H1 (cell line): ENCODE data around the gene ATP11A. TPM values are rescaled to one million over a fixed set of nuclear protein-coding genes. Genes with fewer than 3 reads are reported as not detected.

ENCODE experiments used
- CTCF ChIA-PET: fragments of 300-600 bp; sonication (Branson Sonifier 250); formaldehyde crosslinking; loops from one replicate; lab custom pipeline; 2021; ENCODE audit not compliant: partially characterized antibody; lab: Charles Lee
- POLR2A ChIA-PET: fragments of 300-600 bp; sonication (Branson Sonifier 250); formaldehyde crosslinking; loops from one replicate; lab custom pipeline; 2021; ENCODE audit warnings: inconsistent platforms; ENCODE audit not compliant: partially characterized antibody; lab: Charles Lee
- DNase-seq, 2 experiments: peaks; one replicate each; pipeline versions ENCODE4 v3.0.0 to v3.0.0-alpha.2; 2010 to 2022; ENCODE audit warnings: low spot score in 2 of 2, low read depth in 1 of 2, mixed read lengths in 1 of 2
- FAIRE-seq: peaks from 2 replicates; lab custom pipeline; 2011; peaks lifted over from hg19 to GRCh38; lab: Jason Lieb, UNC
- H2AFZ ChIP-seq: 2 replicates; pipeline ENCODE4 v1.8.1; 2012; ENCODE audit warnings: low read length, inconsistent platforms
- H2AK5ac ChIP-seq: 2 replicates; pipeline ENCODE4 v1.6.1; 2013; ENCODE audit warnings: low read depth, low read length
- H2BK120ac ChIP-seq: replicated peaks from 2 replicates; pipeline ENCODE3; 2013; ENCODE audit warnings: low read depth, low read length, inconsistent platforms
- H2BK12ac ChIP-seq: 2 replicates; pipeline ENCODE4 v1.6.1; 2013; ENCODE audit warnings: low read depth, low read length
- H2BK15ac ChIP-seq: 2 replicates; pipeline ENCODE4 v1.6.1; 2013; ENCODE audit warnings: low read length
- H2BK20ac ChIP-seq: 2 replicates; pipeline ENCODE4 v1.6.1; 2013; ENCODE audit warnings: low read length
- H2BK5ac ChIP-seq: 2 replicates; pipeline ENCODE4 v1.6.1; 2013; ENCODE audit warnings: low read depth, low read length
- H3K14ac ChIP-seq: 2 replicates; pipeline ENCODE4 v1.6.1; 2013; ENCODE audit warnings: inconsistent platforms; ENCODE audit not compliant: insufficient read length
- H3K18ac ChIP-seq: 2 replicates; pipeline ENCODE4 v1.6.1; 2013; ENCODE audit warnings: low read length; ENCODE audit errors: extremely low read depth
- H3K23ac ChIP-seq: 2 replicates; pipeline ENCODE4 v1.6.1; 2013; ENCODE audit warnings: inconsistent platforms; ENCODE audit not compliant: insufficient read length
- H3K23me2 ChIP-seq: 2 replicates; pipeline ENCODE4 v1.6.1; 2013; ENCODE audit warnings: low read depth, low read length
- H3K27ac ChIP-seq: 2 replicates; pipeline ENCODE4 v1.6.1; 2011; ENCODE audit warnings: low read depth, low read length, inconsistent platforms
- H3K27me3 ChIP-seq, 4 experiments: replicated peaks in 1 of 4; 1 replicate in 1 of 4; 2 replicates in 3 of 4; pipeline versions ENCODE4 v1.6.1 to v1.8.1; 2011 to 2013; ENCODE audit warnings: low read length in 3 of 4, mild to moderate bottlenecking in 3 of 4, inconsistent platforms in 2 of 4, mixed read lengths in 2 of 4, moderate library complexity in 1 of 4; ENCODE audit not compliant: control insufficient read depth in 3 of 4, insufficient read depth in 3 of 4; ENCODE audit errors: extremely low read depth in 1 of 4
- H3K36me3 ChIP-seq, 4 experiments: 2 replicates each; pipeline versions ENCODE4 v1.6.1 to v1.8.1; 2011 to 2013; ENCODE audit warnings: mild to moderate bottlenecking in 4 of 4, low read length in 3 of 4, moderate library complexity in 2 of 4, control low read depth in 1 of 4, inconsistent platforms in 1 of 4; ENCODE audit not compliant: insufficient read depth in 4 of 4, control insufficient read depth in 2 of 4
- H3K4ac ChIP-seq: replicated peaks from 2 replicates; pipeline ENCODE3; 2013; ENCODE audit warnings: low read length, low read depth, mixed read lengths, inconsistent platforms; ENCODE audit not compliant: insufficient read length
- H3K4me1 ChIP-seq, 4 experiments: replicated peaks in 1 of 4; 1 replicate in 1 of 4; 2 replicates in 3 of 4; pipeline versions ENCODE4 v1.6.1 to v1.8.1; 2011 to 2013; ENCODE audit warnings: low read length in 3 of 4, inconsistent platforms in 2 of 4, mixed read lengths in 1 of 4; ENCODE audit not compliant: insufficient read depth in 4 of 4, control insufficient read depth in 3 of 4
- H3K4me2 ChIP-seq, 2 experiments: 2 replicates each; pipeline versions ENCODE4 v1.6.1 to v1.8.1; 2011 to 2013; ENCODE audit warnings: low read depth in 2 of 2, low read length in 2 of 2, control low read depth in 1 of 2, inconsistent platforms in 1 of 2, mild to moderate bottlenecking in 1 of 2; ENCODE audit not compliant: insufficient read depth in 1 of 2
- H3K4me3 ChIP-seq, 4 experiments: fragments of 200-600, 300-600 bp in 1 of 4; sonication (generic), shearing (Covaris generic), sonication (Bioruptor Twin) in 1 of 4; 2 replicates each; pipeline versions ENCODE4 v1.5.1 to v1.8.1; 2011 to 2016; ENCODE audit warnings: low read length in 4 of 4, low read depth in 3 of 4, control low read depth in 2 of 4, inconsistent platforms in 2 of 4, mild to moderate bottlenecking in 2 of 4, mixed read lengths in 1 of 4, moderate library complexity in 1 of 4; ENCODE audit not compliant: insufficient read depth in 2 of 4; ENCODE audit errors: extremely low read depth in 1 of 4
- H3K56ac ChIP-seq: replicated peaks from 2 replicates; pipeline ENCODE3; 2013; ENCODE audit warnings: low read depth, mild to moderate bottlenecking, mixed read lengths, low read length, inconsistent platforms; ENCODE audit not compliant: insufficient read length
- H3K79me1 ChIP-seq: 2 replicates; pipeline ENCODE4 v1.6.1; 2013; ENCODE audit warnings: low read depth, low read length, control low read depth
- H3K79me2 ChIP-seq, 2 experiments: 2 replicates each; pipeline versions ENCODE4 v1.6.1 to v1.8.1; 2012 to 2013; ENCODE audit warnings: low read length in 2 of 2, mild to moderate bottlenecking in 2 of 2, inconsistent platforms in 1 of 2; ENCODE audit not compliant: insufficient read depth in 2 of 2, control insufficient read depth in 1 of 2
- H3K9ac ChIP-seq, 4 experiments: replicated peaks in 1 of 4; 1 replicate in 1 of 4; 2 replicates in 3 of 4; pipeline versions ENCODE4 v1.6.1 to v1.8.1; 2011 to 2013; ENCODE audit warnings: low read depth in 3 of 4, low read length in 3 of 4, control low read depth in 2 of 4, mild to moderate bottlenecking in 2 of 4, moderate library complexity in 2 of 4, inconsistent platforms in 1 of 4; ENCODE audit errors: extremely low read depth in 1 of 4
- H3K9me3 ChIP-seq, 2 experiments: 2 replicates each; pipeline versions ENCODE4 v1.6.1 to v1.8.1; 2012 to 2013; ENCODE audit warnings: mild to moderate bottlenecking in 2 of 2, moderate library complexity in 2 of 2, control low read depth in 1 of 2, inconsistent platforms in 1 of 2, low read depth in 1 of 2, low read length in 1 of 2, mixed read lengths in 1 of 2; ENCODE audit not compliant: insufficient read depth in 2 of 2
- H4K20me1 ChIP-seq, 2 experiments: replicated peaks in 1 of 2; 2 replicates each; pipeline versions ENCODE3 to v1.8.1; 2011 to 2013; ENCODE audit warnings: inconsistent platforms in 2 of 2, low read length in 2 of 2, mild to moderate bottlenecking in 1 of 2; ENCODE audit not compliant: insufficient read depth in 2 of 2, control insufficient read depth in 1 of 2
- H4K5ac ChIP-seq: 2 replicates; pipeline ENCODE4 v1.6.1; 2013; ENCODE audit warnings: low read length, low read depth, mixed read lengths, inconsistent platforms; ENCODE audit not compliant: insufficient read length
- H4K8ac ChIP-seq: 2 replicates; pipeline ENCODE4 v1.8.0; 2013; ENCODE audit warnings: mild to moderate bottlenecking, moderate library complexity, low read length, inconsistent platforms; ENCODE audit not compliant: insufficient read depth; ENCODE audit errors: extremely low read depth
- H4K91ac ChIP-seq: replicated peaks from 2 replicates; pipeline ENCODE3; 2013; ENCODE audit warnings: low read length, mixed read lengths, inconsistent platforms; ENCODE audit not compliant: insufficient read length
- BRCA1 ChIP-seq: IDR thresholded peaks from 2 replicates; pipeline ENCODE4 v1.6.1; 2012; ENCODE audit warnings: low read depth, low read length, improper control_type of control experiment
- CHD2 ChIP-seq: IDR thresholded peaks from 2 replicates; pipeline ENCODE4 v1.6.1; 2012; ENCODE audit warnings: low read length, improper control_type of control experiment
- CTCF ChIP-seq, 3 experiments: IDR thresholded peaks; 1 replicate in 2 of 3; 2 replicates in 1 of 3; pipeline versions ENCODE4 v1.5.1 to v1.6.1; 2011; ENCODE audit warnings: low read length in 3 of 3, mild to moderate bottlenecking in 3 of 3, inconsistent platforms in 2 of 3, low read depth in 1 of 3, moderate library complexity in 1 of 3; ENCODE audit not compliant: insufficient read depth in 1 of 3; ENCODE audit errors: control extremely low read depth in 1 of 3
- GABPA ChIP-seq: IDR thresholded peaks from 2 replicates; pipeline ENCODE4 v1.6.1; 2011; ENCODE audit warnings: mild to moderate bottlenecking, low read length, moderate library complexity, borderline replicate concordance; ENCODE audit not compliant: insufficient read depth
- GTF2F1 ChIP-seq: IDR thresholded peaks from 2 replicates; pipeline ENCODE4 v1.6.1; 2012; ENCODE audit warnings: low read depth, low read length, improper control_type of control experiment, borderline replicate concordance
- JUN ChIP-seq: IDR thresholded peaks from 2 replicates; pipeline ENCODE4 v1.6.1; 2011; ENCODE audit warnings: low read depth, mild to moderate bottlenecking, improper control_type of control experiment, low read length
- PHF8 ChIP-seq: fragments of 200-600 bp; sonication (generic); conservative IDR thresholded peaks from 2 replicates; pipeline ENCODE4 v1.7.1; 2012; ENCODE audit warnings: low read depth, mild to moderate bottlenecking, inconsistent platforms, low read length, moderate library complexity
- POU5F1 ChIP-seq: IDR thresholded peaks from 2 replicates; pipeline ENCODE4 v1.6.1; 2011; ENCODE audit warnings: low read depth, mild to moderate bottlenecking, low read length, moderate library complexity
- SP2 ChIP-seq: IDR thresholded peaks from 2 replicates; pipeline ENCODE4 v1.6.1; 2012; ENCODE audit warnings: mild to moderate bottlenecking, low read length, inconsistent platforms
- SRF ChIP-seq: IDR thresholded peaks from 2 replicates; pipeline ENCODE4 v1.6.1; 2011; ENCODE audit warnings: mild to moderate bottlenecking, low read depth, low read length, moderate library complexity
- TAF1 ChIP-seq: IDR thresholded peaks from 2 replicates; pipeline ENCODE4 v1.6.1; 2011; ENCODE audit warnings: mild to moderate bottlenecking, low read depth, low read length
- TBP ChIP-seq: IDR thresholded peaks from 2 replicates; pipeline ENCODE4 v1.6.1; 2011; ENCODE audit warnings: low read depth, low read length, improper control_type of control experiment
- WGBS, 2 experiments: shearing (Covaris generic) in 1 of 2; methylation state at CpG; one replicate each; pipeline versions ENCODE4 v1.1.6 to v1.1.7; 2013 to 2015; ENCODE audit warnings: low lambda C conversion rate in 2 of 2, mixed read lengths in 2 of 2, inconsistent platforms in 1 of 2, low coverage in 1 of 2, missing lambda C conversion rate in 1 of 2; ENCODE audit not compliant: insufficient replicate concordance in 2 of 2, insufficient coverage in 1 of 2, insufficient read length in 1 of 2; ENCODE audit errors: extremely low coverage in 1 of 2, missing lambda C conversion rate in 1 of 2; 5-methylcytosine and 5-hydroxymethylcytosine counted together
- polyA plus RNA-seq, 7 experiments: library from polyadenylated mRNA; depleted of rRNA in 3 of 7; stranded (reverse) in 5 of 7; unstranded in 2 of 7; fragments of >200 nt in 5 of 7; fragments of 200-250 nt in 2 of 7; gene quantifications; 1 replicate in 5 of 7; 2 replicates in 1 of 7; 4 replicates in 1 of 7; pipeline versions ENCODE4 v1.2.1 to v1.2.3, GENCODE V29; 2011 to 2013; ENCODE audit warnings: missing spikeins in 2 of 7, mixed read lengths in 2 of 7
- total RNA-seq: library from RNA; stranded (reverse); fragmentation: NEBNext Ultra II Directional; extraction: Animal tissue kit (Norgen Biotek cat#: 25700); gene quantifications from 2 replicates; pipeline ENCODE4 v1.2.1, GENCODE V29; 2021

ATP11A gene
- total and polyA plus RNA-seq, 2 of the 8 experiments (the other 6 are each of a cell fraction or from before 2014, with no cell fraction given): 28.8 to 72.9 TPM

- Histone ChIP-seq H3K27me3 (no peaks in the 10 kb centered on the region), H3K36me3 (no peaks in the 10 kb centered on the region), H2BK15ac (no peak overlapping the region), H3K18ac (no peak overlapping the region), H3K4me3 (no peak overlapping the region), H4K91ac (no peak overlapping the region), H4K5ac (no peak overlapping the region), H3K23me2 (no peaks in the 10 kb centered on the region), H3K4me1 (peaks cover 0 to 28% (median 13%) of the 10 kb centered on the region in 4 experiments; a peak in 5 of 7 replicates), H2AFZ (no peak overlapping the region), H2AK5ac (no peak overlapping the region), H3K23ac (no peak overlapping the region), H3K79me1 (peaks cover 11% of the 10 kb centered on the region), H3K9ac (no peak overlapping the region), H3K56ac (no peak overlapping the region), H3K27ac (no peak overlapping the region), H4K8ac (no peak overlapping the region), H3K79me2 (peaks cover 0 to 72% of the 10 kb centered on the region in 2 experiments; a peak in 2 of 4 replicates), H3K4ac (no peak overlapping the region), H2BK120ac (no peak overlapping the region), H3K4me2 (no peak overlapping the region; a peak in 1 of 4 replicates), H4K20me1 (peaks cover 3 to 4% of the 10 kb centered on the region in 2 experiments), H2BK12ac (no peak overlapping the region), H2BK20ac (no peak overlapping the region), H2BK5ac (no peak overlapping the region; the same call in 1 of the 2 replicates), H3K14ac (no peak overlapping the region), H3K9me3 (no peaks in the 10 kb centered on the region)
- ChIA-PET CTCF (interaction anchor here (0.8 to 1.4 kb wide), 3 partner anchors 10 to 22 kb away, joined by 3 to 5 read pairs (median 3); no protein-coding TSS in a partner anchor), POLR2A (interaction anchor here (1.6 kb wide), 1 partner anchor 37 kb away, joined by 3 read pairs; no protein-coding TSS in a partner anchor)
- FAIRE-seq: no peak
- no peak for DNase-seq
- WGBS, 2 experiments: 89% methylated on average over 26 of the region's 26 CpGs; no CpG with 5 or more reads in 1 of the 2 experiments
- no peak for TF ChIP-seq CHD2
- TF ChIP-seq PHF8: no peak
- no peak for TF ChIP-seq GTF2F1
- TF ChIP-seq SP2: no peak
- TF ChIP-seq CTCF (IDR thresholded peaks at IDR 0.05; ENCODE audit: control extremely low read depth in 1 of 3, insufficient read depth in 1 of 3, low read depth in 1 of 3, low read length in 3 of 3): no peak
- TF ChIP-seq SRF: no peak
- no peak for TF ChIP-seq POU5F1
- TF ChIP-seq BRCA1: no peak
- no peak for TF ChIP-seq TAF1
- TF ChIP-seq JUN: no peak
- no peak for TF ChIP-seq GABPA
- no peak for TF ChIP-seq TBP
These were observed 80.7 kb downstream of the ATP11A start for GRCh38 chr13:112770504-112770903.
